Large intestine (tissue), 3 donors: ENCODE data around the gene FER1L5. TPM values are rescaled to one million over a fixed set of nuclear protein-coding genes. Genes with fewer than 3 reads are reported as not detected.

ENCODE experiments used
- DNase-seq, 2 donors: peaks; one replicate each; pipeline versions ENCODE4 v3.0.0 to v3.0.0-alpha.2; 2013
- H3K27ac ChIP-seq: one replicate; pipeline ENCODE4 v1.5.1; 2013; ENCODE audit warnings: low read length
- H3K27me3 ChIP-seq: 2 replicates; pipeline ENCODE4 v1.6.1; 2013; ENCODE audit warnings: low read length; ENCODE audit not compliant: control insufficient read depth, insufficient read depth
- H3K36me3 ChIP-seq: 2 replicates; pipeline ENCODE4 v1.6.1; 2013; ENCODE audit warnings: low read length; ENCODE audit not compliant: control insufficient read depth, insufficient read depth
- H3K4me1 ChIP-seq: one replicate; pipeline ENCODE4 v1.6.1; 2013; ENCODE audit warnings: low read length; ENCODE audit not compliant: control insufficient read depth, insufficient read depth
- H3K4me3 ChIP-seq: one replicate; pipeline ENCODE4 v1.5.1; 2013; ENCODE audit warnings: low read length
- H3K9me3 ChIP-seq: one replicate; pipeline ENCODE4 v1.6.1; 2013; ENCODE audit warnings: mild to moderate bottlenecking, low read depth, low read length, moderate library complexity; ENCODE audit not compliant: control insufficient read depth
- WGBS: methylation state at CpG from one replicate; pipeline ENCODE4 v1.1.5; 2013; ENCODE audit warnings: low lambda C conversion rate; ENCODE audit not compliant: insufficient coverage; 5-methylcytosine and 5-hydroxymethylcytosine counted together
- polyA plus RNA-seq: library from polyadenylated mRNA; unstranded; fragments of 120-200 nt; gene quantifications from one replicate; pipeline ENCODE4 v1.2.1, GENCODE V29; 2013

The FER1L5 gene
- polyA plus RNA-seq, 1 donor = 1.2 TPM

DNA sequence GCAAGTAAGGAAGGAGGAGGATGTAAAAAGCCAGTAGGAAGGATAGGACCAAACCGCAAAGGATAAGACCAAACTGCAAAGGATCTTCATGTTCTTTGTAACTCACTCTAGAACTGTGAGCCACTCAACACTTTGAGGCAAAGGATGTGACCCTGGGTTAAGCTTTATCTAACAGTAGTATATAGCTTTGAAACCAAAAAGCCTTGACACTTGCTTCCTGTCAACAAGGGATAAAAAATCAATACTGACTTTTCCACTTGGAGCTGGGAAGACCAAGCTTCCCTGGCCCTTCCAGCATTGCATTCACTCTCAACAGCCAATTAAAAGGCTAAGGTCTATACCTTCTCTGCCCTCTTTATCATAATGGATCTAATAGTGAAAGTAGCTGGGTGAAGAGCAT is 26.4 kb upstream of the FER1L5 start:
- DNase-seq = no peak
- no peaks in the 10 kb centered on the region for H3K4me1 ChIP-seq
- no peaks in the 10 kb centered on the region for H3K27me3 ChIP-seq
- no peak overlapping the region for H3K27ac ChIP-seq
- no peaks in the 10 kb centered on the region for H3K9me3 ChIP-seq
- peaks cover 67% of the 10 kb centered on the region for H3K36me3 ChIP-seq
- WGBS = no CpG with 5 or more reads among the region's 1 CpG
- H3K4me3 ChIP-seq = no peak overlapping the region

DNA sequence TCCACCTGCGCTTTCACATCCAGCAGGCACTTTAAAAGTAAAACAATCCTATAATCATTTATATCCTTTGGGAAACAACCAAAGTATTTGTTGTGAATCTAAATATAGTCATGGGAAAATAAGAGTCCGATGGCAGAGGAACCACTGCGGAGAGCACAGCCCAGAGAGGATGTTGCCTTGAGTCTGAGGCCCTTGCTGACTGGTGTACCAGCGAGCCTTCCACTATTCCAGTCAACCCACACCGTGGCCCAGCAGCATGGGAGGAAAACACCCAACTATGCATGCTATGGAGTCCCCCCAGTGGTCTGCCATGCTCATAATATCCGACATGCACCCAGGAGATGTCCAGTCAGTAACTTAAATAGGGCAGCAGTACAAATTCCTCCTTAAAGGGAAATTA is 26.0 kb upstream of the FER1L5 start:
- H3K36me3 ChIP-seq = peaks cover 63% of the 10 kb centered on the region
- no peak overlapping the region for H3K27ac ChIP-seq
- no peak for DNase-seq
- H3K9me3 ChIP-seq = no peaks in the 10 kb centered on the region
- H3K27me3 ChIP-seq = no peaks in the 10 kb centered on the region
- no CpG with 5 or more reads among the region's 6 CpGs for WGBS
- no peak overlapping the region for H3K4me3 ChIP-seq
- H3K4me1 ChIP-seq = no peaks in the 10 kb centered on the region

DNA sequence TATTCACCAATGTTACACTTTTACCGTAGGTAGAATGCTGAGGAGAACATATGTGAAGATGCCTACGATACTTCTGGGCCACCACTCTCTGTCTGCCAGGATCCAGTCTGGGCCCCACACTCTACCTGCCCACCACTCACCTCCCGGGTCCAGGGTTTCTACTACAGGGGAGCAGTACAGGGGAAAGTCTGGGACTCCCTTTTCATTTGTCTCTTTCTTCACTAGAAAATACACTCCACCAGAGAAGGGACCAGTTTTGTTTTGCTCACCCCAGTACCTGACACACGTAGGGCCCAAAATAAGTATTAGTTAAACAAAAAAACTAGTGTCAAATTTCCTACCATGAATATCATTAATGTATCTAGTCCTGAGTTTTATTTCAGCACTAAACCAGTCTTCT is 25.6 kb upstream of the FER1L5 start:
- no peak for DNase-seq
- no CpG with 5 or more reads among the region's 4 CpGs for WGBS
- Histone ChIP-seq H3K27ac (no peak overlapping the region), H3K36me3 (peaks cover 59% of the 10 kb centered on the region), H3K4me3 (no peak overlapping the region), H3K9me3 (no peaks in the 10 kb centered on the region), H3K4me1 (no peaks in the 10 kb centered on the region), H3K27me3 (no peaks in the 10 kb centered on the region)

DNA sequence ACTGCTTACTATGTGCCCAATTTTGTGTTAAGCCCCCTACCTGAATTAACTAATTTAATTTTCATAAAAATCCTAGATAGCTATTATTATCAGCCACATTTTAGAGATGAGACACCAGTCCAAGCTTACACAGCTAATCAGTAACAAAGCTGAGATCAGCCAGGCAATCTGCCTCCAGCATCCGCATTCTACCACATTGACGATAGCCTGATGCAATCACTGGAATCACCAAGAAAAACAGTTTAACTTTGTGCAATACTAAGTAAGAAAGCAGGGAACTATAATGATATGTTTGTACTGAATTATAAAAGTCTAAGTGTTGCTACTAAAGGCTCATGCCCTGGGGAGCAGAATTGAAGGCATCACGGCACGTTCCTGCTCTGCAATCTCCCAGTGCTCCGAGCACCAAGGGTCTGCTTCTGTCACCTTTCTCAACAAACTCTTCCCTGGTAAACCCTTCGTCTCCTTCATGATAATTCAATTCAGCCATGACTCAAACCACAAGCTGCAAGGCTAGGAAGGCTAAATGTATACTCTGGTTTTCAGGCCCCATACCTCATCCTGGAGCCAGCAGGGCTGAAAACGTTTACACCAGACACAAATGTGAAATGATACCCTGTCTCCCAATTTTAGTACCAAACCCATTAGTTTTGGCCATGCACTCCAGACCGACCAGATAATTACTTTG is 23.8 kb upstream of the FER1L5 start:
- Histone ChIP-seq H3K4me3 (no peak overlapping the region), H3K27me3 (no peaks in the 10 kb centered on the region), H3K27ac (no peak overlapping the region), H3K9me3 (no peaks in the 10 kb centered on the region), H3K4me1 (no peaks in the 10 kb centered on the region), H3K36me3 (peaks cover 42% of the 10 kb centered on the region)
- no CpG with 5 or more reads among the region's 8 CpGs for whole genome bisulfite sequencing
- no peak for DNase-seq

DNA sequence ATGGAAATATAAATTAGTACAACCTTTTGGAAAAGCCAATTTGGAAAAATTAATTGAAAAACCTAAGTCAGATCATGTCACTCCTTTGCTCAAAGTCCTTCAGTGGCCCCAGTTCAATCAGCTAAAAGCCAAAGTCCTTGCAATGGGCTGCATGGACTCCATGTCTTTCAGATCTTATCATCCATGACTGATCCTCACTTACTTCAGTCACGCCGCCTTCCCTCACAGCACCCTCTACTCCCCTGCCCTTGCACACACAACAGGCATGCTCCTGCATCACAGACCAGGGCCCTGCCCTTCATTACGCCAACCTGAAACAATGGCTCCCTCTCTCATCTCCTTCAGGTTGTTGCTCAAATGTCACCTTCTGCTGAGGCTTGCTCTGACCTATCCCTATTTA is 20.0 kb upstream of the FER1L5 start:
- Histone ChIP-seq H3K4me3 (no peak overlapping the region), H3K9me3 (no peaks in the 10 kb centered on the region), H3K27me3 (no peaks in the 10 kb centered on the region), H3K27ac (no peak overlapping the region), H3K4me1 (no peaks in the 10 kb centered on the region), H3K36me3 (peaks cover 36% of the 10 kb centered on the region)
- DNase-seq = peak; percentile 67 to 80
- no CpG with 5 or more reads among the region's 3 CpGs for WGBS

DNA sequence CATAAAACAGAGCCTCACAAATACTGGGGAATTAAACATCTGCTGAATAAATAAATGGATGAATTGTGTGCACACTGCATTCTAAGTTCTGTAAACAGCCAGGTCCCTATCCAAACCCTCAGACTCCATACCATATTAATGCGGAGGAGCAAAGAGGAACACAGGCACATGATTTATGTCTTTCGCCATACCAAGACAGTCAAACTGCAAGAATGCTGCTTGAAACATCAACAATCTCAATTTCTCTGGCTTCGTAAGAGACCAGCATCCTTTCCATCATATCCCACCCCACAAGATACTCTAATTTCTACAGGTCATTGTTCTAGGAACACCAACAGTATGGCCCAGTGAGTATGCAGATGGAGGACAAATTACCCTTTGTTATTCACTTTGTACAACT is 19.4 kb upstream of the FER1L5 start:
- H3K27me3 ChIP-seq = no peaks in the 10 kb centered on the region
- DNase-seq = no peak
- H3K4me1 ChIP-seq = no peaks in the 10 kb centered on the region
- H3K36me3 ChIP-seq = peaks cover 36% of the 10 kb centered on the region
- H3K4me3 ChIP-seq = no peak overlapping the region
- no CpG with 5 or more reads among the region's 3 CpGs for WGBS
- H3K27ac ChIP-seq = no peak overlapping the region
- no peaks in the 10 kb centered on the region for H3K9me3 ChIP-seq

DNA sequence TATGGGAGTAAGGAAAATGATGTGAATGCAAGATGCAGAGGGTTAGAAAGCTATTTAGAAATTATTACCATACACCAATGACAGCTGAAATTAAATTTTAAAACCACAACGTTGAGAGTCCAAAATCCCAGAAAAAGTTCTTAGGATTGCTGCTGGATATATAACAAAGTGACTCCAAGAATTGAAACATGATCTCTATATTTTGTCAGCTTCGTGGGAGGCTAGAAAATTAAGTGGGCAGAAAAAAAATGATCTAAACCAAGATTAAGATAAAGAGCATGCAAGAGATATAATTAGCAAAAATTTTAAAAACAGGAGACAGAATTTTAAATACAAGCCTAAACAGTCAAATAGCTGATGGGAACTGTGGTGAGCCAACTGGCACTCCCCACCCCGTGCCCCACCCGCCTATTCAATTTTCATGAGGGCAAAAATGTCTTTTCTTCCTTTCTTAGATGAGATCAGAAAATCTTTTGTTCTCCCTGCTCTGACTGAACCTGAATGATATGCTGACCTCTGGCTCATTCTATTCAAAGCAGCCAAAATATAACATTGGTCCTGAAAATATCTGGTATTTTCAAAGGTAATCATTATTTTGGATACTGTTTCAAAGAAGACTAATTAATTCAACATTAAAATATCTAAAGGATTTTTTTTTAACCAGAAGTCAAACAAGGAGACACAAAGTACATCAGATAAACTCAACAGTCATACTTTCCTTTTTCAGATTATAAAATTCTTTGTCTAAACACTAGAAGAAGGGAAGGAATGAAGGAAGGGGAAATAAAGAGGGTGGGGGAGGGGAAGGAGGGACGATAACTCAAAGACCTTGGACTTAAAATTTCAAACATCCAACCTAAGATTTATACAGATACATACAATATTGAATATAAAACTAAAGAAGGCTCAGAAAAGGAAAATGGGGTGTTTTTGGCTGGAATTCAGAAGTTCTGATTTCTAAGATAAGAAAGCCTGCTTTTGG is 16.7 kb upstream of the FER1L5 start:
- WGBS = 80% methylated on average over 1 of the region's 5 CpGs
- Histone ChIP-seq H3K27ac (no peak overlapping the region), H3K36me3 (peaks cover 38% of the 10 kb centered on the region), H3K27me3 (no peaks in the 10 kb centered on the region), H3K9me3 (no peaks in the 10 kb centered on the region), H3K4me1 (no peaks in the 10 kb centered on the region), H3K4me3 (no peak overlapping the region)
- no peak for DNase-seq

DNA sequence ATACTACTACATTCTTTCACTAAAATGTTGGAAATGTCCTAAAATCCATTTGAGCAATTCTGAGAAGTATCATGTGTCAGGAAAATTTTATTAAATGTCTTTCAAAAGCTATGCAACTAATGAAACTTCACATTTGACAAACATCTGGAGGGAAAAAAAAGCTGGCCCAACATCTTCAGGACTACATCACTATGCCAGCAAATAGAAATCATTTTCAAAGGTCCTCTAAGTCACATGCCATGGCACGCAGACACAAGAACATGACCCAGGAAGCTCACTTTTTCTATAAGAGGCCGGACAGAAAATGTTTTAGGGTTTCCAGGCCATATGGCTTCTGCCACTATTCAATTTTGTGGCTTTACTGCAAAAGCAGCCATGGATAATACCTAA is 16.0 kb upstream of the FER1L5 start:
- Histone ChIP-seq H3K36me3 (peaks cover 43% of the 10 kb centered on the region), H3K27me3 (no peaks in the 10 kb centered on the region), H3K27ac (no peak overlapping the region), H3K4me3 (no peak overlapping the region), H3K4me1 (no peaks in the 10 kb centered on the region), H3K9me3 (no peaks in the 10 kb centered on the region)
- DNase-seq = no peak
- WGBS = no CpG with 5 or more reads among the region's 2 CpGs

DNA sequence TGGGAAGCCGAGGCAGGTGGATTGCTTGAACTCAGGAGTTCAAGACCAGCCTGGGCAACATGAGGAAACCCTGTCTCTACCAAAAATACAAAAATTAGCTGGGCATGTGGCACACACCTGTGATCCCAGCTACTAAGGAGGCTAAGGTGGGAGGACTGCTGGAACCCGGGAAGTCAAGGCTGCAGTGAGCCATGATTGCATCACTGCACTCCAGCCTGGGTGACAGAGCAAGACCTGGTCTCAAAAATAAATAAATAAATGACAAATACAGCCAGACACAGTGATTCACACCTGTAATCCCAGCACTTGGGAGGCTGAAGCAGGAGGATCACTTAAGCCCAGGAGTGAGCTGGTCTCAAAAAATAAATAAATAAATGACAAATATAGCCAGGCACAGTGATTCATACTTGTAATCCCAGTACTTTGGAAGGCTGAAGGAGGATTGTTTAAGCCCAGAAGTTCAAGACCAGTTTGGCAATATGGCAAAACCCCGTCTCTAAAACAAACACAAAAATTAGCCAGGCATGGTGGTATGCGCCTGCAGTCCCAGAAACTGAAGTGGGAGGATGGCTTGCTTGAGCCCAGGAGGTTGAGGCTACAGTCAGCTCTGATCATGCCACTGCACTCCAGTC is 10.6 kb upstream of the FER1L5 start:
- Histone ChIP-seq H3K27me3 (no peaks in the 10 kb centered on the region), H3K4me1 (peaks cover 11% of the 10 kb centered on the region), H3K36me3 (peaks cover 39% of the 10 kb centered on the region), H3K4me3 (no peak overlapping the region), H3K27ac (no peak overlapping the region), H3K9me3 (no peaks in the 10 kb centered on the region)
- WGBS = no CpG with 5 or more reads among the region's 4 CpGs
- DNase-seq = no peak

DNA sequence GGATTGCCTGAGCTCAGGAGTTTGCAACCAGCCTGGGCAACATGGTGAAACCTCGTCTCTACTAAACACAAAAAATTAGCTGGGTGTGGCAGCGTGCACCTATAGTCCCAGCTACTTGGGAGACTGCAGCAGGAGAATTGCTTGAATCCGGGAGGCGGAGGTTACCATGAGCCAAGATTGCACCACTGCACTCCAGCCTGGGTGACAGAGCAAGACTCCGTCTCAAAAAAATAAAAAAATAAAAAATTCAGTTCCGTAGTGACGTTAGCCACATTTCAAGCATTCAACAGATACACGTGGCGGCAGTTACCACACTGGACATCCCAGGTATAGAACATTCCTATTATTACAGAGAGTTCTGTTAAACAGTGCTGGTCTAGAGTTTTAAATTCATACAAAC is 8.9 kb upstream of the FER1L5 start:
- peaks cover 16% of the 10 kb centered on the region for H3K4me1 ChIP-seq
- 80% methylated on average over 2 of the region's 9 CpGs for WGBS
- no peak for DNase-seq
- H3K4me3 ChIP-seq = no peak overlapping the region
- no peak overlapping the region for H3K27ac ChIP-seq
- no peaks in the 10 kb centered on the region for H3K27me3 ChIP-seq
- H3K36me3 ChIP-seq = peaks cover 28% of the 10 kb centered on the region
- no peaks in the 10 kb centered on the region for H3K9me3 ChIP-seq
